HEK293T (cell line): Measurements from ENCODE around the gene DCAF17.

ENCODE experiments used
- ARNT ChIP-seq: fragments of 450-650 bp; IDR thresholded peaks from 2 replicates; pipeline ENCODE4 v1.6.1; 2017; ENCODE audit warnings: mild to moderate bottlenecking
- BHLHE40 ChIP-seq: fragments of 450-650 bp; IDR thresholded peaks from 2 replicates; pipeline ENCODE4 v1.6.1; 2016; ENCODE audit warnings: mild to moderate bottlenecking, moderate library complexity, borderline replicate concordance
- ELF4 ChIP-seq: fragments of 450-650 bp; IDR thresholded peaks from 2 replicates; pipeline ENCODE4 v1.6.1; 2017; ENCODE audit warnings: antibody characterized with exemption
- FOXM1 ChIP-seq: fragments of 450-650 bp; IDR thresholded peaks from 2 replicates; pipeline ENCODE4 v1.6.1; 2017; ENCODE audit warnings: mild to moderate bottlenecking, borderline replicate concordance
- LEF1 ChIP-seq: fragments of 450-650 bp; IDR thresholded peaks from 2 replicates; pipeline ENCODE4 v1.6.1; 2017; ENCODE audit warnings: mild to moderate bottlenecking, borderline replicate concordance
- NFRKB ChIP-seq: fragments of 450-650 bp; IDR thresholded peaks from 2 replicates; pipeline ENCODE4 v1.6.1; 2016; ENCODE audit warnings: mild to moderate bottlenecking, moderate library complexity
- PKNOX1 ChIP-seq: fragments of 450-650 bp; IDR thresholded peaks from 2 replicates; pipeline ENCODE4 v1.6.1; 2016
- SUZ12 ChIP-seq: fragments of 450-650 bp; IDR thresholded peaks from 2 replicates; pipeline ENCODE4 v1.6.1; 2016; ENCODE audit warnings: mild to moderate bottlenecking

DNA sequence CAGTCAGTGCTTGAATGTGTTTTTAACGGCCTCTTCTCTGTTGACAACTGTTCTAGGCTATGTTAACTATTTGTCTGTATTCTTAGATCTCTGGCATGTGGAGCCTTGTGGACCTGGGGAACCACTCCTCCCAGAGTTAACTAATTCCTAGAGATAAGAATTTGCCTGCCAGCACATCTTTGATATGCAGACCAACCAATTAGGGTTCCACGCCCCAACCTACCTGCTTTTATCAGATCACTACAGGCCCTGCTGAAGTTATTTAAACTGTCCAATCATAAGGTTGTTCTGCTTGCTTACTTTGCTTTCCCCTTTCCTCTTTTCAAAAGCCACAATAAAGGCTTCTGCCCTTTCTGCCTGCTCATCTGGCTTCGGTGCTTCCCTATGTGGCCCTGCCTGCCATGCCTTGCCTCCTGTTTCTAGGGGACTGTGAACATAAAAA lies 79.7 kb downstream of the DCAF17 start:
- TF ChIP-seq NFRKB (no peak), LEF1 (no peak), BHLHE40 (no peak), FOXM1 (no peak), ARNT (no peak), SUZ12 (no peak), PKNOX1 (no peak), ELF4 (no peak)
